ENCODE results near the gene OTOF.

DNA sequence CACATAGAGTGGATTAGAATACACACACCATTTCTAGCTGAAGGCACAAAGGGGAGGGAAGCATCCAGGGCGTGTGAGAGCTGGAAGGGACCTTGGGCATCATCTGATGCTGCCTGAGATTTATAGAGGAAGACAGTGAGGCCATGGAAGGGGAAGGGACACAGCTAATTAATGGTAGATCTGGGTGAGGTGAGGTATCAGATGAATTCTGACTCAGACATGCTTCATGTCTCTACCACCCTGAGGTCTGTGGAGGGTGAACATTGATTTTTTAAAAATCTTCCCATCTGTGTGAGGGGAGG lies 42.2 kb upstream of the OTOF start:
- TF ChIP-seq, protein P1, sequence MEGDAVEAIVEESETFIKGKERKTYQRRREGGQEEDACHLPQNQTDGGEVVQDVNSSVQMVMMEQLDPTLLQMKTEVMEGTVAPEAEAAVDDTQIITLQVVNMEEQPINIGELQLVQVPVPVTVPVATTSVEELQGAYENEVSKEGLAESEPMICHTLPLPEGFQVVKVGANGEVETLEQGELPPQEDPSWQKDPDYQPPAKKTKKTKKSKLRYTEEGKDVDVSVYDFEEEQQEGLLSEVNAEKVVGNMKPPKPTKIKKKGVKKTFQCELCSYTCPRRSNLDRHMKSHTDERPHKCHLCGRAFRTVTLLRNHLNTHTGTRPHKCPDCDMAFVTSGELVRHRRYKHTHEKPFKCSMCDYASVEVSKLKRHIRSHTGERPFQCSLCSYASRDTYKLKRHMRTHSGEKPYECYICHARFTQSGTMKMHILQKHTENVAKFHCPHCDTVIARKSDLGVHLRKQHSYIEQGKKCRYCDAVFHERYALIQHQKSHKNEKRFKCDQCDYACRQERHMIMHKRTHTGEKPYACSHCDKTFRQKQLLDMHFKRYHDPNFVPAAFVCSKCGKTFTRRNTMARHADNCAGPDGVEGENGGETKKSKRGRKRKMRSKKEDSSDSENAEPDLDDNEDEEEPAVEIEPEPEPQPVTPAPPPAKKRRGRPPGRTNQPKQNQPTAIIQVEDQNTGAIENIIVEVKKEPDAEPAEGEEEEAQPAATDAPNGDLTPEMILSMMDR (IDR thresholded peaks at IDR 0.05): no peak
- no peak for TF ChIP-seq POLR2A (IDR thresholded peaks at IDR 0.05)
